H9 (cell line): ENCODE measurements around the gene PTPRR. TPM values are rescaled to one million over a fixed set of nuclear protein-coding genes. Genes with fewer than 3 reads are reported as not detected.

Experiments used
- DNase-seq: peaks from one replicate; pipeline ENCODE4 v3.0.0-alpha.2; 2017
- H2AFZ ChIP-seq: one replicate; pipeline ENCODE4 v1.6.1; 2013; ENCODE audit warnings: mild to moderate bottlenecking, low read length, control low read depth, moderate library complexity
- H2AK5ac ChIP-seq: 2 replicates; pipeline ENCODE4 v1.6.1; 2013; ENCODE audit warnings: low read length, control low read depth, mixed read lengths; ENCODE audit not compliant: insufficient read length
- H2BK120ac ChIP-seq: one replicate; pipeline ENCODE4 v1.6.1; 2013; ENCODE audit warnings: low read depth, mild to moderate bottlenecking, low read length, control low read depth, inconsistent platforms; ENCODE audit not compliant: poor library complexity, severe bottlenecking
- H2BK12ac ChIP-seq: 2 replicates; pipeline ENCODE4 v1.6.1; 2013; ENCODE audit warnings: low read length, control low read depth, mixed read lengths, low read depth; ENCODE audit not compliant: insufficient read length
- H2BK15ac ChIP-seq: 2 replicates; pipeline ENCODE4 v1.6.1; 2013; ENCODE audit warnings: low read depth, low read length, control low read depth
- H2BK20ac ChIP-seq: one replicate; pipeline ENCODE4 v1.6.1; 2013; ENCODE audit warnings: low read depth, mild to moderate bottlenecking, low read length, control low read depth, inconsistent platforms; ENCODE audit not compliant: poor library complexity, severe bottlenecking
- H2BK5ac ChIP-seq: 2 replicates; pipeline ENCODE4 v1.6.1; 2013; ENCODE audit warnings: low read length, control low read depth, mixed read lengths; ENCODE audit not compliant: insufficient read length
- H3K14ac ChIP-seq: 2 replicates; pipeline ENCODE4 v1.6.1; 2013; ENCODE audit warnings: low read length, control low read depth; ENCODE audit not compliant: insufficient read depth
- H3K18ac ChIP-seq: 2 replicates; pipeline ENCODE4 v1.6.1; 2013; ENCODE audit warnings: low read depth, mild to moderate bottlenecking, mixed read lengths, low read length, control low read depth; ENCODE audit not compliant: insufficient read length
- H3K23ac ChIP-seq: 2 replicates; pipeline ENCODE4 v1.6.1; 2013; ENCODE audit warnings: low read length, control low read depth, mixed read lengths, low read depth; ENCODE audit not compliant: insufficient read length
- H3K23me2 ChIP-seq: 2 replicates; pipeline ENCODE4 v1.6.1; 2013; ENCODE audit warnings: low read depth, mild to moderate bottlenecking, mixed read lengths, low read length, control low read depth; ENCODE audit not compliant: insufficient read length, poor library complexity, severe bottlenecking
- H3K27ac ChIP-seq: 2 replicates; pipeline ENCODE4 v1.5.1; 2013; ENCODE audit warnings: low read length, control low read depth, mixed read lengths, low read depth; ENCODE audit not compliant: insufficient read length
- H3K27me3 ChIP-seq: 2 replicates; pipeline ENCODE4 v1.6.1; 2013; ENCODE audit warnings: low read length, control low read depth, inconsistent platforms; ENCODE audit not compliant: insufficient read depth
- H3K4ac ChIP-seq: 2 replicates; pipeline ENCODE4 v1.6.1; 2013; ENCODE audit warnings: low read depth, mild to moderate bottlenecking, control low read depth, inconsistent platforms, low read length, moderate library complexity
- H3K4me1 ChIP-seq: 2 replicates; pipeline ENCODE4 v1.6.1; 2013; ENCODE audit warnings: low read length, control low read depth, inconsistent platforms; ENCODE audit not compliant: insufficient read depth
- H3K4me2 ChIP-seq: 2 replicates; pipeline ENCODE4 v1.6.1; 2013; ENCODE audit warnings: low read length, control low read depth, mixed read lengths; ENCODE audit not compliant: insufficient read length, insufficient read depth
- H3K56ac ChIP-seq: 2 replicates; pipeline ENCODE4 v1.6.1; 2013; ENCODE audit warnings: low read depth, mild to moderate bottlenecking, mixed read lengths, low read length, control low read depth; ENCODE audit not compliant: insufficient read length
- H3K79me1 ChIP-seq: 2 replicates; pipeline ENCODE4 v1.6.1; 2013; ENCODE audit warnings: low read depth, mild to moderate bottlenecking, moderate library complexity, low read length, control low read depth, inconsistent platforms; ENCODE audit not compliant: insufficient read depth, poor library complexity, severe bottlenecking
- H3K79me2 ChIP-seq: 2 replicates; pipeline ENCODE4 v1.6.1; 2013; ENCODE audit warnings: low read length, control low read depth, inconsistent platforms; ENCODE audit not compliant: insufficient read depth
- H3K9ac ChIP-seq: 2 replicates; pipeline ENCODE4 v1.6.1; 2013; ENCODE audit warnings: low read length, control low read depth, mixed read lengths; ENCODE audit not compliant: insufficient read length; ENCODE audit errors: extremely low read depth
- H3K9me3 ChIP-seq: one replicate; pipeline ENCODE4 v1.6.1; 2013; ENCODE audit warnings: low read depth, low read length, inconsistent platforms; ENCODE audit not compliant: control insufficient read depth
- H3T11ph ChIP-seq: one replicate; pipeline ENCODE4 v1.6.1; 2013; ENCODE audit warnings: mild to moderate bottlenecking, low read length, control low read depth, inconsistent platforms
- H4K20me1 ChIP-seq: one replicate; pipeline ENCODE4 v1.6.1; 2013; ENCODE audit not compliant: control insufficient read depth, insufficient read length, insufficient read depth
- H4K5ac ChIP-seq: 2 replicates; pipeline ENCODE4 v1.6.1; 2013; ENCODE audit warnings: low read depth, mild to moderate bottlenecking, mixed read lengths, low read length, control low read depth; ENCODE audit not compliant: insufficient read length
- H4K8ac ChIP-seq: replicated peaks from 2 replicates; pipeline ENCODE4 v1.6.1; 2013; ENCODE audit warnings: low read length, control low read depth, mixed read lengths, low read depth; ENCODE audit not compliant: insufficient read length
- H4K91ac ChIP-seq: 2 replicates; pipeline ENCODE4 v1.6.1; 2013; ENCODE audit warnings: low read depth, mild to moderate bottlenecking, moderate library complexity, mixed read lengths, low read length, control low read depth; ENCODE audit not compliant: insufficient read length
- H3K27ac Mint-ChIP-seq, 3 experiments: 2 replicates in 2 of 3; 3 replicates in 1 of 3; pipeline ENCODE4 v1.8.0; 2020 to 2021; ENCODE audit warnings: mixed read lengths in 3 of 3, mild to moderate bottlenecking in 1 of 3, moderate library complexity in 1 of 3
- H3K27me3 Mint-ChIP-seq: 2 replicates; pipeline ENCODE4 v1.8.0; 2021; ENCODE audit warnings: low read depth, mild to moderate bottlenecking, moderate library complexity, mixed read lengths
- H3K36me3 Mint-ChIP-seq, 3 experiments: 2 replicates in 2 of 3; 3 replicates in 1 of 3; pipeline ENCODE4 v1.8.0; 2020 to 2021; ENCODE audit warnings: low read depth in 3 of 3, mixed read lengths in 3 of 3; ENCODE audit not compliant: insufficient read depth in 1 of 3
- H3K4me1 Mint-ChIP-seq, 2 experiments: 2 replicates each; pipeline ENCODE4 v1.8.0; 2020; ENCODE audit warnings: mixed read lengths in 2 of 2
- H3K4me3 Mint-ChIP-seq, 2 experiments: 2 replicates in 1 of 2; 3 replicates in 1 of 2; pipeline ENCODE4 v1.8.0; 2020 to 2021; ENCODE audit warnings: mild to moderate bottlenecking in 2 of 2, mixed read lengths in 2 of 2, moderate library complexity in 1 of 2
- H3K9me3 Mint-ChIP-seq, 2 experiments: 2 replicates in 1 of 2; 3 replicates in 1 of 2; pipeline ENCODE4 v1.8.0; 2020; ENCODE audit warnings: mild to moderate bottlenecking in 2 of 2, mixed read lengths in 2 of 2, moderate library complexity in 1 of 2
- WGBS: extraction: QIAGEN DNeasy Blood & Tissue Kit; methylation state at CpG from one replicate; pipeline ENCODE4 v1.1.7; 2013; ENCODE audit warnings: missing lambda C conversion rate, low lambda C conversion rate, mixed read lengths; ENCODE audit not compliant: insufficient read length; ENCODE audit errors: extremely low coverage; 5-methylcytosine and 5-hydroxymethylcytosine counted together
- total RNA-seq: library from RNA; stranded (reverse); gene quantifications from 2 replicates; pipeline ENCODE4 v1.2.1, GENCODE V29; 2021
- TF ChIP-seq, protein P1 (sequence below): fragments of 200-600 bp; sonication (generic); conservative IDR thresholded peaks from 3 replicates; pipeline ENCODE4 v1.8.0; 2021; ENCODE audit warnings: antibody characterized with exemption, mild to moderate bottlenecking

Gene PTPRR
- total RNA-seq, 1 experiment from 2014 or later: 0.22 TPM

DNA sequence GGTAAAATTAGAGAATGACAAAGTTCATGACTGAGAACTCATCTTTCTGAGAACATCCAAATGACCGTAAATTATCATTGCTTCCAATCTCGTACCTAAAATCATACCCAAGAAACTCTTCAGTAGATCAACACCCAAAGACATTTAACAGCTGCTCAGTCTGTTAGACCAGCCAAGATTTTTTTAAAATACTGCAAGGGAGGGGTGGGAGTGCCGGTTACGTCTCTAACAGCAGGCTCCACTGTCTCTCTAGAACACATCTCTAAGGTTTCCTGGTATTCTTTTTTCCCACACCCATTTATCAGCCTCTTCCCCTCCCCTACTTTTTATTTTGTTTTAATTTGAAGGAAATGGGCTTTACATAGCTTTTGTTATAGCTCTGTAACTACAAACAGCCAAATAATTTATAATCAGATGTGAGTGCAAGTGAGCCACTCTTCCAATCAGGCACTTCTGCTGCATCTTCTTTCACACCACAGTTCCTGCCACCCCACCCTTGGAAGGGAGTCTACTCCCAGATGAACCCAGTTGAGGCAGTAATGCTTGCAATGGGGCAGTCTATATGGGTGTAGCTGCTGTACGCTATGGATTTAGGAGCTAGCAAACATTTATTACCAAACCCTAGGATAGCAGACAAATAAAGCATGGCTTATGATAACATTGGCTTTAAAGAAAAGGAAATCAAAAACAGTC is 305.2 kb downstream of the PTPRR start:
- no peaks in the 10 kb centered on the region for H3K36me3 Mint-ChIP-seq

More for the DNA sequence above, 305.2 kb downstream of the PTPRR start:
- no peak overlapping the region for H4K91ac ChIP-seq
- H3K4me1 ChIP-seq: peaks cover 4% of the 10 kb centered on the region; the same call in 1 of the 2 replicates
- no peak overlapping the region for H2AFZ ChIP-seq
- H3K27me3 ChIP-seq: no peaks in the 10 kb centered on the region
- no peak overlapping the region for H2BK12ac ChIP-seq
- H4K20me1 ChIP-seq: no peaks in the 10 kb centered on the region
- Mint-ChIP-seq H3K9me3 (no peaks in the 10 kb centered on the region), H3K4me3 (no peak overlapping the region), H3K27ac (no peak overlapping the region), H3K27me3 (peaks cover 12% of the 10 kb centered on the region), H3K4me1 (peaks cover 33 to 39% of the 10 kb centered on the region in 2 experiments)
- no peak overlapping the region for H2BK15ac ChIP-seq
- no peak overlapping the region for H3K23ac ChIP-seq
- H4K8ac ChIP-seq: no peak overlapping the region
- TF ChIP-seq, protein P1, sequence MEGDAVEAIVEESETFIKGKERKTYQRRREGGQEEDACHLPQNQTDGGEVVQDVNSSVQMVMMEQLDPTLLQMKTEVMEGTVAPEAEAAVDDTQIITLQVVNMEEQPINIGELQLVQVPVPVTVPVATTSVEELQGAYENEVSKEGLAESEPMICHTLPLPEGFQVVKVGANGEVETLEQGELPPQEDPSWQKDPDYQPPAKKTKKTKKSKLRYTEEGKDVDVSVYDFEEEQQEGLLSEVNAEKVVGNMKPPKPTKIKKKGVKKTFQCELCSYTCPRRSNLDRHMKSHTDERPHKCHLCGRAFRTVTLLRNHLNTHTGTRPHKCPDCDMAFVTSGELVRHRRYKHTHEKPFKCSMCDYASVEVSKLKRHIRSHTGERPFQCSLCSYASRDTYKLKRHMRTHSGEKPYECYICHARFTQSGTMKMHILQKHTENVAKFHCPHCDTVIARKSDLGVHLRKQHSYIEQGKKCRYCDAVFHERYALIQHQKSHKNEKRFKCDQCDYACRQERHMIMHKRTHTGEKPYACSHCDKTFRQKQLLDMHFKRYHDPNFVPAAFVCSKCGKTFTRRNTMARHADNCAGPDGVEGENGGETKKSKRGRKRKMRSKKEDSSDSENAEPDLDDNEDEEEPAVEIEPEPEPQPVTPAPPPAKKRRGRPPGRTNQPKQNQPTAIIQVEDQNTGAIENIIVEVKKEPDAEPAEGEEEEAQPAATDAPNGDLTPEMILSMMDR: no peak
- no peak overlapping the region for H3K14ac ChIP-seq
- H2AK5ac ChIP-seq: no peak overlapping the region
- no peak overlapping the region for H4K5ac ChIP-seq
- no peak overlapping the region for H3T11ph ChIP-seq
- H3K23me2 ChIP-seq: no peaks in the 10 kb centered on the region
- H3K18ac ChIP-seq: no peak overlapping the region
- no peak overlapping the region for H2BK20ac ChIP-seq
- no peaks in the 10 kb centered on the region for H3K79me2 ChIP-seq
- no peak overlapping the region for H2BK120ac ChIP-seq
- H3K4ac ChIP-seq: no peak overlapping the region
- H3K79me1 ChIP-seq: no peaks in the 10 kb centered on the region
- H3K56ac ChIP-seq: no peak overlapping the region
- H3K9me3 ChIP-seq: no peaks in the 10 kb centered on the region
- no peak for DNase-seq
- no peak overlapping the region for H3K4me2 ChIP-seq
- no peak overlapping the region for H3K9ac ChIP-seq
- no peak overlapping the region for H2BK5ac ChIP-seq
- no peak overlapping the region for H3K27ac ChIP-seq
- WGBS: no CpG with 5 or more reads among the region's 5 CpGs
